NCI-H2196 treated with DMSO at 0.1 percent for 48 hours (cell line): Measurements from ENCODE around the gene GPR152.
"Not testable (repeated sequence)": the region's sequence is repeated elsewhere in the genome, so short reads cannot be mapped to it uniquely, and the experiment has no call there.

Experiments
- DNase-seq: peaks from one replicate; lab custom pipeline; 2025; ENCODE audit not compliant: unreplicated experiment; lab: John Stamatoyannopoulos, UW

Gene GPR152

GRCh38 chr11:67429038-67429668 lies 23.4 kb downstream of the GPR152 start:
- no peak for DNase-seq

GRCh38 chr11:67428052-67429001 lies 24.2 kb downstream of the GPR152 start, which contains the start of gene RPS6KB2:
Gene RPS6KB2, plus strand, starts transcription at chr11:67428494. Its CDS starts 52 bp downstream, at chr11:67428546.
- DNase-seq = peak; percentile 89

- DNase-seq = not testable (repeated sequence)
Observed at GRCh38 chr11:67427364-67427859, 25.1 kb downstream of the GPR152 start.

GRCh38 chr11:67423891-67424613 lies 28.5 kb downstream of the GPR152 start:
- DNase-seq = no peak

GRCh38 chr11:67423466-67423865 lies 29.1 kb downstream of the GPR152 start:
- DNase-seq = no peak

- DNase-seq = no peak
Observed at GRCh38 chr11:67422891-67423290, 29.6 kb downstream of the GPR152 start.

GRCh38 chr11:67421430-67422031 lies 31.0 kb downstream of the GPR152 start:
- DNase-seq = no peak

GRCh38 chr11:67420646-67421429 lies 31.7 kb downstream of the GPR152 start:
- peak; percentile 77 for DNase-seq

GRCh38 chr11:67420147-67420645 lies 32.3 kb downstream of the GPR152 start:
- no peak for DNase-seq

GRCh38 chr11:67419325-67420049 lies 33.0 kb downstream of the GPR152 start:
- DNase-seq = no peak

- DNase-seq = no peak
Observed at GRCh38 chr11:67418476-67419281, 33.9 kb downstream of the GPR152 start.

GRCh38 chr11:67417425-67417824 lies 35.1 kb downstream of the GPR152 start:
- no peak for DNase-seq

- DNase-seq = peak; percentile 56
Observed at GRCh38 chr11:67416416-67417335, 35.9 kb downstream of the GPR152 start.

GRCh38 chr11:67415501-67416304 lies 36.8 kb downstream of the GPR152 start, which contains the start of gene CARNS1:
Gene CARNS1, plus strand, starts transcription at chr11:67415678. Its CDS starts 522 bp downstream, at chr11:67416200.
- no peak for DNase-seq

- no peak for DNase-seq
Observed at GRCh38 chr11:67413266-67413849, 39.2 kb downstream of the GPR152 start.
